A549 (cell line): ENCODE results near the gene ALKBH2. TPM values are rescaled to one million over a fixed set of nuclear protein-coding genes. Genes with fewer than 3 reads are reported as not detected.
"Not testable (repeated sequence)": the region's sequence is repeated elsewhere in the genome, so short reads cannot be mapped to it uniquely, and the experiment has no call there.

Experiments
- ATAC-seq, 2 experiments: fragments of 200-7000 bp in 1 of 2; fragments of >200 bp in 1 of 2; cut with Nextera tagmentation in 1 of 2; cut with Tn5 transposase in 1 of 2; 3 replicates each; pipeline versions ENCODE4 v1.8.0 to v1.9.1; 2018 to 2020; ENCODE audit warnings: mild to moderate bottlenecking in 1 of 2, moderate library complexity in 1 of 2
- CTCF ChIA-PET: fragments of 300-600 bp; sonication (Branson Sonifier 250); formaldehyde crosslinking; extraction: SDS; loops from one replicate; lab custom pipeline; 2021; ENCODE audit warnings: antibody characterized with exemption, inconsistent platforms; lab: Yijun Ruan, JAX
- POLR2A ChIA-PET: fragments of 350-600 bp; formaldehyde crosslinking; extraction: SDS; loops from one replicate; lab custom pipeline; 2021; ENCODE audit warnings: antibody characterized with exemption, inconsistent platforms; lab: Yijun Ruan, JAX
- DNase-seq, 2 experiments: peaks; one replicate each; pipeline versions ENCODE4 v3.0.0 to v3.0.0-alpha.2; 2011 to 2016; ENCODE audit warnings: low read depth in 1 of 2, low spot score in 1 of 2
- FAIRE-seq: peaks from 2 replicates; lab custom pipeline; 2011; peaks lifted over from hg19 to GRCh38; lab: Jason Lieb, UNC
- H3K27ac ChIP-seq, 2 experiments: fragments of >200 bp; sonication (Bioruptor Twin); formaldehyde crosslinking; 3 replicates each; pipeline ENCODE4 v1.5.1; 2016 to 2017
- H3K4me1 ChIP-seq: fragments of >200 bp; sonication (Bioruptor Twin); formaldehyde crosslinking; 3 replicates; pipeline ENCODE4 v1.6.1; 2016
- H3K4me2 ChIP-seq: fragments of >200 bp; sonication (Bioruptor Twin); formaldehyde crosslinking; 3 replicates; pipeline ENCODE4 v1.6.1; 2016
- H3K4me3 ChIP-seq: fragments of >200 bp; sonication (Bioruptor Twin); formaldehyde crosslinking; 3 replicates; pipeline ENCODE4 v1.5.1; 2016
- H3K9me3 ChIP-seq: fragments of >200 bp; sonication (Bioruptor Twin); formaldehyde crosslinking; 3 replicates; pipeline ENCODE4 v1.6.1; 2016
- ATOH8 ChIP-seq: fragments of 250-450 bp; sonication (Bioruptor Pico); IDR thresholded peaks from 2 replicates; pipeline ENCODE4 v1.5.0; 2020; ENCODE audit warnings: low read depth, mild to moderate bottlenecking, moderate library complexity
- CBX2 ChIP-seq: fragments of 200-600 bp; sonication (generic); IDR thresholded peaks from 2 replicates; pipeline ENCODE4 v1.6.1; 2016; ENCODE audit warnings: low read depth, mild to moderate bottlenecking, borderline replicate concordance
- CBX8 ChIP-seq: fragments of 200-600 bp; sonication (generic); IDR thresholded peaks from 2 replicates; pipeline ENCODE4 v1.6.1; 2016
- CHD2 ChIP-seq: fragments of 150-350 bp; IDR thresholded peaks from 2 replicates; pipeline ENCODE4 v1.6.1; 2014; ENCODE audit warnings: low read length; ENCODE audit not compliant: partially characterized antibody
- EHF ChIP-seq: fragments of 250-450 bp; sonication (Bioruptor Pico); IDR thresholded peaks from 2 replicates; pipeline ENCODE4 v1.5.0; 2020; ENCODE audit warnings: mild to moderate bottlenecking
- ESRRA ChIP-seq: fragments of 150-350 bp; IDR thresholded peaks from 2 replicates; pipeline ENCODE4 v1.6.1; 2014; ENCODE audit warnings: mild to moderate bottlenecking, low read length, borderline replicate concordance
- FOSB ChIP-seq: fragments of 250-450 bp; sonication (Bioruptor Pico); IDR thresholded peaks from 2 replicates; pipeline ENCODE4 v1.5.0; 2020; ENCODE audit warnings: mild to moderate bottlenecking, moderate library complexity
- GATA3 ChIP-seq: IDR thresholded peaks from 2 replicates; pipeline ENCODE4 v1.6.1; 2012; ENCODE audit warnings: borderline replicate concordance
- HDAC2 ChIP-seq: fragments of 200-600 bp; sonication (generic); IDR thresholded peaks from 2 replicates; pipeline ENCODE4 v1.6.1; 2016
- HES2 ChIP-seq: fragments of >200 bp; sonication (Bioruptor Twin); formaldehyde crosslinking; IDR thresholded peaks from 2 replicates; pipeline ENCODE4 v1.6.1; 2016
- JUN ChIP-seq, 2 experiments: fragments of >200 bp; sonication (Bioruptor Twin); formaldehyde crosslinking; IDR thresholded peaks; 2 replicates in 1 of 2; 3 replicates in 1 of 2; pipeline ENCODE4 v1.6.1; 2016 to 2017
- KDM5A ChIP-seq: fragments of 200-600 bp; sonication (generic); IDR thresholded peaks from 2 replicates; pipeline ENCODE4 v1.6.1; 2016; ENCODE audit warnings: antibody characterized with exemption, mild to moderate bottlenecking
- MAFK ChIP-seq: fragments of 450-650 bp; IDR thresholded peaks from 2 replicates; pipeline ENCODE4 v1.6.1; 2014; ENCODE audit not compliant: partially characterized antibody
- MAZ ChIP-seq: fragments of 150-350 bp; IDR thresholded peaks from 2 replicates; pipeline ENCODE4 v1.6.1; 2014; ENCODE audit warnings: antibody characterized with exemption, low read depth, low read length, borderline replicate concordance
- NR3C1 ChIP-seq: fragments of >200 bp; sonication (Bioruptor Twin); formaldehyde crosslinking; IDR thresholded peaks from 3 replicates; pipeline ENCODE4 v1.6.1; 2017
- PHF8 ChIP-seq: fragments of 200-600 bp; sonication (generic); IDR thresholded peaks from 2 replicates; pipeline ENCODE4 v1.6.1; 2016; ENCODE audit warnings: low read depth, mild to moderate bottlenecking, antibody characterized with exemption, moderate library complexity, borderline replicate concordance
- RAD21 ChIP-seq, 2 experiments: fragments of >200 bp in 1 of 2; sonication (Bioruptor Twin) in 1 of 2; formaldehyde crosslinking in 1 of 2; IDR thresholded peaks in 1 of 2; conservative IDR thresholded peaks in 1 of 2; 2 replicates in 1 of 2; 3 replicates in 1 of 2; pipeline ENCODE4 v1.6.1; 2012 to 2018; ENCODE audit warnings: inconsistent platforms in 1 of 2
- RARB ChIP-seq: fragments of 250-450 bp; sonication (Bioruptor Pico); IDR thresholded peaks from 2 replicates; pipeline ENCODE4 v1.8.0; 2021; ENCODE audit warnings: mild to moderate bottlenecking, moderate library complexity
- RFX5 ChIP-seq: fragments of 450-650 bp; IDR thresholded peaks from 2 replicates; pipeline ENCODE4 v1.7.1; 2014; ENCODE audit warnings: antibody characterized with exemption, mild to moderate bottlenecking, moderate library complexity
- RNF2 ChIP-seq: fragments of 200-600 bp; sonication (generic); IDR thresholded peaks from 2 replicates; pipeline ENCODE4 v1.6.1; 2016; ENCODE audit warnings: low read depth, mild to moderate bottlenecking, antibody characterized with exemption, moderate library complexity, borderline replicate concordance
- ZNF302 ChIP-seq: fragments of 250-450 bp; sonication (Bioruptor Pico); IDR thresholded peaks from 2 replicates; pipeline ENCODE4 v1.9.0; 2021; ENCODE audit warnings: inconsistent platforms, mild to moderate bottlenecking, moderate library complexity
- WGBS: methylation state at CpG from one replicate; pipeline ENCODE4 v1.1.6; 2017; ENCODE audit errors: missing lambda C conversion rate; 5-methylcytosine and 5-hydroxymethylcytosine counted together
- polyA plus RNA-seq, 4 experiments: library from polyadenylated mRNA; depleted of rRNA in 3 of 4; stranded (reverse); fragments of >200 nt; fragmentation: RNase III in 1 of 4; extraction: RNeasy Plus Mini Kit Qiagen cat#74134 plus additional on column Dnase treatment in 1 of 4; gene quantifications; 2 replicates in 3 of 4; 3 replicates in 1 of 4; pipeline ENCODE4 v1.2.3, GENCODE V29; 2011 to 2017
- TF ChIP-seq, protein P1 (sequence below): IDR thresholded peaks from 2 replicates; pipeline ENCODE4 v1.6.1; 2012
- TF ChIP-seq, protein P2 (sequence below): fragments of 450-650 bp; IDR thresholded peaks from 2 replicates; pipeline ENCODE4 v1.6.1; 2014; ENCODE audit warnings: antibody characterized with exemption
- TF ChIP-seq, protein P3 (sequence below): fragments of >200 bp; sonication (Bioruptor Twin); formaldehyde crosslinking; IDR thresholded peaks from 3 replicates; pipeline ENCODE4 v1.5.1; 2016

The ALKBH2 gene
- polyA plus RNA-seq, 2 of the 4 experiments (the other 2 are of a cell fraction) = 53.9 to 57.7 TPM

DNA sequence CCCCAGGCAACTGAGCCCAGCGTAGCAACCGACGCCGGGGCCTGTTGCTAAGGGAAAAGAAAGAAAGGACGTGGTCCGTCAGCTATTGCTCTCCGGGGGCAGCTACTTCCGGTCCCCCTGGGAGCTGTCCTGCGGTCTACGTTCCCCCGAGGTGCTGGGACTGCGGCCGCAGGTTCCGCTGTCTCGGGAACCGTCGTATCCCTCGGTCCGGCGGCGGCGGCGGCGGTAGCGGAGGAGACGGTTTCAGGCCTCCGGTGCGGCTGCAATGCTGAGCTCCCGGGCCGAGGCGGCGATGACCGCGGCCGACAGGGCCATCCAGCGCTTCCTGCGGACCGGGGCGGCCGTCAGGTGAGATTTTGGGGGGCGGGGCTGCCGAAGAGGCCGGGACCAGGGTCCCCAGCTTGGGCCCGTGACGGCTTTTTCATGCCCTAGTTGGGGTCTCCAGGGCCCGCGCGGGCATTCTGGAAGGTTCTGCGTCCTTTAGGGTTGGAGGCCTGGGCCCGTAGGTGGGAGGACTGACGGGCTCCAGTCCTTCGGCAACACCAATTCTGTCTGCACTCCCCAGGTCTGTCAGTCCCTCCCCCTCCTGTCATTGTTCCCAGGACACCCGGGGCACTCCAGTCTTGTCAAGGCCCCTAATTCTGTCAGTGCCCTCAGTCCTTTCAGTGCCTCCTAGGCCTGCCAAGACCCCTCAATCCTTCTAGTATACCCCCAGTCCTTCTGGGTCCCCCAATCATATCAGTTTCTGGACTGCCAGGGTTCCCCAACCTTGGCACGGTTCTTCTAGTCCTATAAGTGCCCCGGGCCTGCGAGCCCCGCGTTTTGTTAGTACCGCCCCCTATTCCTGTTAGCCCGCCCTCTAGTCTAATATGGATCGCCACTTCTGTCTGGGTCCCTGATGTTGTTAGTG lies 40.6 kb downstream of the ALKBH2 start, which contains the start of gene USP30 (continued):
- TF ChIP-seq, protein P1, sequence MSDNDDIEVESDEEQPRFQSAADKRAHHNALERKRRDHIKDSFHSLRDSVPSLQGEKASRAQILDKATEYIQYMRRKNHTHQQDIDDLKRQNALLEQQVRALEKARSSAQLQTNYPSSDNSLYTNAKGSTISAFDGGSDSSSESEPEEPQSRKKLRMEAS = peak; percentile 87
- no peak for TF ChIP-seq CBX8
- 0 out of 5 replicates have a peak, but pooled peaks have one; percentile 10 to 16 for TF ChIP-seq RAD21 (conservative IDR thresholded peaks at IDR 0.05 in 1 of 2, IDR thresholded peaks at IDR 0.05 in 1 of 2)
- no peak for TF ChIP-seq NR3C1
- TF ChIP-seq HES2 = no peak
- TF ChIP-seq PHF8 = peak; percentile 84

DNA sequence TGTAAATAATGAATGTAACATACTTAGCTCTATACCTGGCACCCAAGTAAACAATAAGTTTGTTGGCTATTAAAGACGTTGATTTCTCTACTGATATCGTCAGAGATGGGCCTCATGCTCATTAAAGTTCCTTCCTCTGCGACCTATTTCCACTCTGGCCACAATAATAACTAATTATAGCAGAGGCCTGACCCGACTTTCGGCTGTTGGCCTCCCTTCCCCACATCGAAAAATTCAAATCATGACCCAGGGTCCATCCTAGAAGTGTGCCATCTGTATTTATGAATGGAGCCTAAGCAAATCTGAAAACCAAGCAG lies 41.2 kb downstream of the ALKBH2 start:
- DNase-seq (no peak), FAIRE-seq (no peak), ATAC-seq (no peak)
- WGBS = 2% methylated on average over 6 of the region's 6 CpGs
- no peak for TF ChIP-seq RFX5
- no peak for TF ChIP-seq EHF (CRISPR knock-in tag)
- no peak for TF ChIP-seq HDAC2
- TF ChIP-seq, protein P2, sequence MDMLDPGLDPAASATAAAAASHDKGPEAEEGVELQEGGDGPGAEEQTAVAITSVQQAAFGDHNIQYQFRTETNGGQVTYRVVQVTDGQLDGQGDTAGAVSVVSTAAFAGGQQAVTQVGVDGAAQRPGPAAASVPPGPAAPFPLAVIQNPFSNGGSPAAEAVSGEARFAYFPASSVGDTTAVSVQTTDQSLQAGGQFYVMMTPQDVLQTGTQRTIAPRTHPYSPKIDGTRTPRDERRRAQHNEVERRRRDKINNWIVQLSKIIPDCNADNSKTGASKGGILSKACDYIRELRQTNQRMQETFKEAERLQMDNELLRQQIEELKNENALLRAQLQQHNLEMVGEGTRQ = no peak
- TF ChIP-seq GATA3 = no peak
- no peak for TF ChIP-seq RARB (CRISPR knock-in tag)
- TF ChIP-seq ATOH8 (CRISPR knock-in tag) = no peak
- no peak for TF ChIP-seq RNF2
- TF ChIP-seq HES2 = no peak
- no peak for TF ChIP-seq CBX2
- no peak for TF ChIP-seq CHD2
- TF ChIP-seq MAZ = no peak
- no peak for TF ChIP-seq KDM5A
- TF ChIP-seq FOSB = no peak
- TF ChIP-seq NR3C1 = no peak
- TF ChIP-seq ZNF302 (CRISPR knock-in tag) = no peak
- no peak for TF ChIP-seq MAFK
- no peak for TF ChIP-seq ESRRA
- TF ChIP-seq, protein P3, sequence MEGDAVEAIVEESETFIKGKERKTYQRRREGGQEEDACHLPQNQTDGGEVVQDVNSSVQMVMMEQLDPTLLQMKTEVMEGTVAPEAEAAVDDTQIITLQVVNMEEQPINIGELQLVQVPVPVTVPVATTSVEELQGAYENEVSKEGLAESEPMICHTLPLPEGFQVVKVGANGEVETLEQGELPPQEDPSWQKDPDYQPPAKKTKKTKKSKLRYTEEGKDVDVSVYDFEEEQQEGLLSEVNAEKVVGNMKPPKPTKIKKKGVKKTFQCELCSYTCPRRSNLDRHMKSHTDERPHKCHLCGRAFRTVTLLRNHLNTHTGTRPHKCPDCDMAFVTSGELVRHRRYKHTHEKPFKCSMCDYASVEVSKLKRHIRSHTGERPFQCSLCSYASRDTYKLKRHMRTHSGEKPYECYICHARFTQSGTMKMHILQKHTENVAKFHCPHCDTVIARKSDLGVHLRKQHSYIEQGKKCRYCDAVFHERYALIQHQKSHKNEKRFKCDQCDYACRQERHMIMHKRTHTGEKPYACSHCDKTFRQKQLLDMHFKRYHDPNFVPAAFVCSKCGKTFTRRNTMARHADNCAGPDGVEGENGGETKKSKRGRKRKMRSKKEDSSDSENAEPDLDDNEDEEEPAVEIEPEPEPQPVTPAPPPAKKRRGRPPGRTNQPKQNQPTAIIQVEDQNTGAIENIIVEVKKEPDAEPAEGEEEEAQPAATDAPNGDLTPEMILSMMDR = no peak
- TF ChIP-seq JUN (IDR thresholded peaks at IDR 0.05) = no peak
- Histone ChIP-seq H3K4me2 (peak overlapping the region; percentile 99), H3K4me1 (peaks cover 8% of the 10 kb centered on the region), H3K9me3 (no peaks in the 10 kb centered on the region), H3K27ac (peak overlapping the region; percentile 91 to 93), H3K4me3 (peak overlapping the region; percentile 96)
- ChIA-PET CTCF (interaction anchor here (0.8 to 1.7 kb wide), 3 partner anchors 11 to 42 kb away, joined by 4 to 8 read pairs (median 5); partner anchors contain the start of gene ALKBH2), POLR2A (interaction anchor here (0.8 kb wide), 1 partner anchor 195 kb away, joined by 4 read pairs; the partner anchor contains the start of gene SSH1)

GRCh38 chr12:109049794-109050193 lies 43.5 kb downstream of the ALKBH2 start:
- ATAC-seq, H3K9me3 ChIP-seq, H3K4me1 ChIP-seq, DNase-seq, H3K27ac ChIP-seq, FAIRE-seq, H3K4me3 ChIP-seq, H3K4me2 ChIP-seq, POLR2A ChIA-PET: not testable (repeated sequence)
- 76% methylated on average over 8 of the region's 8 CpGs for WGBS
- CTCF ChIA-PET = interaction anchor here (1.5 kb wide), 1 partner anchor 10 kb away, joined by 3 read pairs; no protein-coding TSS in a partner anchor

DNA sequence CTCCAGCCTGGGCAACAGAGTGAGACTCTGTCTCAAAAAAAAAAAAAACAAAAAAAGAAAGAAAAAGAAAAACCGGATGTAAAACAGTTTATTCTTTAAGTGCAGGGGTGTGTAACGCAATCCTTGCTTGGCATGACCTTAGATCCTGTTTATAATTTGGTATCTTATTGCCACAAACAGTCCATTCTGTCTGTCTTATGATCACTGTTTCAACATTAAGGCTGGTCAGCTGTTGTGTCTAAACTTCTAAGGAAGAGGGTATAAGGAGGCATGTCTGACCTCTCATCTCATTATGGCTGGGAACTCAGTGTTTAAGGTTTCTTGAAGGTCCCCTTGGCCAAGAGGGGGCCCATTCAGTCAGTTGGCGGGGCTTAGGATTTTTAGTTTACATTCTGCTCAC lies 44.6 kb downstream of the ALKBH2 start:
- WGBS = 35% methylated on average over 3 of the region's 3 CpGs
- H3K4me2 ChIP-seq, H3K4me3 ChIP-seq, CTCF ChIA-PET, H3K9me3 ChIP-seq, H3K4me1 ChIP-seq, FAIRE-seq, DNase-seq, ATAC-seq, H3K27ac ChIP-seq, POLR2A ChIA-PET: not testable (repeated sequence)
